ENCODE measurements around the gene EML6. TPM values are rescaled to one million over a fixed set of nuclear protein-coding genes. Genes with fewer than 3 reads are reported as not detected.

EML6 gene
- polyA plus RNA-seq, 2 of the 4 experiments (the other 2 are of a cell fraction): 1.4 to 1.5 TPM

- ATAC-seq (no peak), FAIRE-seq (no peak), DNase-seq (ENCODE audit: low read depth in 1 of 2, low spot score in 1 of 2) (no peak)
- POLR2A ChIA-PET: no interaction called here
- CTCF ChIA-PET: interaction anchor here (1.1 to 2.0 kb wide), 2 partner anchors 10 to 28 kb away, joined by 3 to 5 read pairs; no protein-coding TSS in a partner anchor
- no peaks in the 10 kb centered on the region for H3K9me3 ChIP-seq
- no peak overlapping the region for H3K4me2 ChIP-seq
- WGBS (ENCODE audit: missing lambda C conversion rate): 62% methylated on average over 2 of the region's 2 CpGs
- no peak overlapping the region for H3K27ac ChIP-seq
- no peak for TF ChIP-seq EHMT2 (IDR thresholded peaks at IDR 0.05; ENCODE audit: low read depth)
- no peak for TF ChIP-seq HEYL (CRISPR knock-in tag; IDR thresholded peaks at IDR 0.05)
- no peak for TF ChIP-seq JUNB (IDR thresholded peaks at IDR 0.05)
- no peak for TF ChIP-seq HMGXB4 (CRISPR knock-in tag; IDR thresholded peaks at IDR 0.05; ENCODE audit: borderline replicate concordance)
- TF ChIP-seq, protein P1, sequence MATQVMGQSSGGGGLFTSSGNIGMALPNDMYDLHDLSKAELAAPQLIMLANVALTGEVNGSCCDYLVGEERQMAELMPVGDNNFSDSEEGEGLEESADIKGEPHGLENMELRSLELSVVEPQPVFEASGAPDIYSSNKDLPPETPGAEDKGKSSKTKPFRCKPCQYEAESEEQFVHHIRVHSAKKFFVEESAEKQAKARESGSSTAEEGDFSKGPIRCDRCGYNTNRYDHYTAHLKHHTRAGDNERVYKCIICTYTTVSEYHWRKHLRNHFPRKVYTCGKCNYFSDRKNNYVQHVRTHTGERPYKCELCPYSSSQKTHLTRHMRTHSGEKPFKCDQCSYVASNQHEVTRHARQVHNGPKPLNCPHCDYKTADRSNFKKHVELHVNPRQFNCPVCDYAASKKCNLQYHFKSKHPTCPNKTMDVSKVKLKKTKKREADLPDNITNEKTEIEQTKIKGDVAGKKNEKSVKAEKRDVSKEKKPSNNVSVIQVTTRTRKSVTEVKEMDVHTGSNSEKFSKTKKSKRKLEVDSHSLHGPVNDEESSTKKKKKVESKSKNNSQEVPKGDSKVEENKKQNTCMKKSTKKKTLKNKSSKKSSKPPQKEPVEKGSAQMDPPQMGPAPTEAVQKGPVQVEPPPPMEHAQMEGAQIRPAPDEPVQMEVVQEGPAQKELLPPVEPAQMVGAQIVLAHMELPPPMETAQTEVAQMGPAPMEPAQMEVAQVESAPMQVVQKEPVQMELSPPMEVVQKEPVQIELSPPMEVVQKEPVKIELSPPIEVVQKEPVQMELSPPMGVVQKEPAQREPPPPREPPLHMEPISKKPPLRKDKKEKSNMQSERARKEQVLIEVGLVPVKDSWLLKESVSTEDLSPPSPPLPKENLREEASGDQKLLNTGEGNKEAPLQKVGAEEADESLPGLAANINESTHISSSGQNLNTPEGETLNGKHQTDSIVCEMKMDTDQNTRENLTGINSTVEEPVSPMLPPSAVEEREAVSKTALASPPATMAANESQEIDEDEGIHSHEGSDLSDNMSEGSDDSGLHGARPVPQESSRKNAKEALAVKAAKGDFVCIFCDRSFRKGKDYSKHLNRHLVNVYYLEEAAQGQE (IDR thresholded peaks at IDR 0.05): no peak
- no peak for TF ChIP-seq HDAC2 (IDR thresholded peaks at IDR 0.05)
- TF ChIP-seq POLR2A (IDR thresholded peaks at IDR 0.05; ENCODE audit: low read length): no peak
- no peak for TF ChIP-seq MAZ (IDR thresholded peaks at IDR 0.05; ENCODE audit: borderline replicate concordance, low read depth, low read length)
- TF ChIP-seq CHD4 (IDR thresholded peaks at IDR 0.05; ENCODE audit: borderline replicate concordance): no peak
- TF ChIP-seq MAX (IDR thresholded peaks at IDR 0.05): no peak
- TF ChIP-seq, protein P2, sequence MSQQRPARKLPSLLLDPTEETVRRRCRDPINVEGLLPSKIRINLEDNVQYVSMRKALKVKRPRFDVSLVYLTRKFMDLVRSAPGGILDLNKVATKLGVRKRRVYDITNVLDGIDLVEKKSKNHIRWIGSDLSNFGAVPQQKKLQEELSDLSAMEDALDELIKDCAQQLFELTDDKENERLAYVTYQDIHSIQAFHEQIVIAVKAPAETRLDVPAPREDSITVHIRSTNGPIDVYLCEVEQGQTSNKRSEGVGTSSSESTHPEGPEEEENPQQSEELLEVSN (IDR thresholded peaks at IDR 0.05; ENCODE audit: borderline replicate concordance, low read depth): no peak
- no peak for TF ChIP-seq HOXA7 (CRISPR knock-in tag; IDR thresholded peaks at IDR 0.05)
- no peak for TF ChIP-seq HOXB13 (CRISPR knock-in tag; IDR thresholded peaks at IDR 0.05; ENCODE audit: low read depth)
- TF ChIP-seq, protein P3, sequence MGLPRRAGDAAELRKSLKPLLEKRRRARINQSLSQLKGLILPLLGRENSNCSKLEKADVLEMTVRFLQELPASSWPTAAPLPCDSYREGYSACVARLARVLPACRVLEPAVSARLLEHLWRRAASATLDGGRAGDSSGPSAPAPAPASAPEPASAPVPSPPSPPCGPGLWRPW (IDR thresholded peaks at IDR 0.05): no peak
- no peak for TF ChIP-seq BHLHE40 (IDR thresholded peaks at IDR 0.05; ENCODE audit: low read depth, low read length)
- H3K4me3 ChIP-seq: no peak overlapping the region
- H3K4me1 ChIP-seq: no peaks in the 10 kb centered on the region; the same call in 2 of the 3 replicates
Observed at GRCh38 chr2:54866179-54866578, 142.7 kb downstream of the EML6 start.

- H3K4me3 ChIP-seq: no peak overlapping the region
- peaks cover 7% of the 10 kb centered on the region for H3K4me1 ChIP-seq
- WGBS (ENCODE audit: missing lambda C conversion rate): 60% methylated on average over 5 of the region's 5 CpGs
- ATAC-seq (0 out of 6 replicates have a peak, but pooled peaks of 1 of the 2 experiments have one; percentile 31), DNase-seq (ENCODE audit: low read depth in 1 of 2, low spot score in 1 of 2) (no peak), FAIRE-seq (no peak)
- no peak overlapping the region for H3K4me2 ChIP-seq
- CTCF ChIA-PET: no interaction called here
- TF ChIP-seq NPAS2 (CRISPR knock-in tag; IDR thresholded peaks at IDR 0.05; ENCODE audit: borderline replicate concordance): no peak
- TF ChIP-seq CEBPB (IDR thresholded peaks at IDR 0.05): no peak
- TF ChIP-seq RNF2 (IDR thresholded peaks at IDR 0.05; ENCODE audit: borderline replicate concordance, low read depth): no peak
- no peak for TF ChIP-seq MAX (IDR thresholded peaks at IDR 0.05)
- POLR2A ChIA-PET: no interaction called here
- 0 out of 6 replicates have a peak overlapping the region, but pooled peaks of 1 of the 2 experiments have one; percentile 11 for H3K27ac ChIP-seq
- H3K9me3 ChIP-seq: no peaks in the 10 kb centered on the region
Observed at GRCh38 chr2:54866868-54867267, 143.4 kb downstream of the EML6 start.

Data from A549 (cell line).